GM10248 (cell line): ENCODE measurements around the gene ATP10A.

Experiments
- CTCF ChIA-PET: fragments of 300-600 bp; sonication (Branson Sonifier 250); formaldehyde crosslinking; extraction: SDS; loops from one replicate; lab custom pipeline; 2021; ENCODE audit warnings: antibody characterized with exemption; lab: Yijun Ruan, JAX
- POLR2A ChIA-PET: fragments of 350-650 bp; sonication (Branson Sonifier 250); formaldehyde crosslinking; extraction: SDS; loops from one replicate; lab custom pipeline; 2020; ENCODE audit warnings: antibody characterized with exemption; lab: Yijun Ruan, JAX
- DNase-seq: peaks from one replicate; pipeline ENCODE4 v3.0.0; 2012; ENCODE audit errors: extremely low spot score
- CTCF ChIP-seq: IDR thresholded peaks from 2 replicates; pipeline ENCODE4 v1.5.1; 2012; ENCODE audit warnings: mild to moderate bottlenecking, low read depth; ENCODE audit errors: extremely low read depth, missing control alignments, control extremely low read depth

The ATP10A gene

GRCh38 chr15:25870938-25871337 lies 7.8 kb upstream of the ATP10A start:
- TF ChIP-seq CTCF: no peak
- ChIA-PET POLR2A (no interaction called here), CTCF (no interaction called here)
- DNase-seq: no peak

- CTCF ChIA-PET: interaction anchor here (1.4 kb wide), 1 partner anchor 15 kb away, joined by 3 read pairs; no protein-coding TSS in a partner anchor
- POLR2A ChIA-PET: no interaction called here
- DNase-seq: no peak
- no peak for TF ChIP-seq CTCF
These were observed 6.6 kb upstream of the ATP10A start for GRCh38 chr15:25869701-25870100.

- no peak for DNase-seq
- ChIA-PET CTCF (interaction anchor here (2.2 kb wide), 1 partner anchor 12 kb away, joined by 6 read pairs; no protein-coding TSS in a partner anchor), POLR2A (no interaction called here)
- no peak for TF ChIP-seq CTCF
These were observed 3.7 kb upstream of the ATP10A start for GRCh38 chr15:25866874-25867273.

- CTCF ChIA-PET: interaction anchor here (2.2 kb wide), 1 partner anchor 13 kb away, joined by 6 read pairs; no protein-coding TSS in a partner anchor
- TF ChIP-seq CTCF: no peak
- DNase-seq: no peak
- POLR2A ChIA-PET: no interaction called here
These were observed 3.1 kb upstream of the ATP10A start for GRCh38 chr15:25866251-25866650.

- ChIA-PET CTCF (interaction anchor here (2.2 kb wide), 1 partner anchor 14 kb away, joined by 6 read pairs; no protein-coding TSS in a partner anchor), POLR2A (no interaction called here)
- DNase-seq: no peak
- no peak for TF ChIP-seq CTCF
These were observed 1.8 kb upstream of the ATP10A start for GRCh38 chr15:25864966-25865365.

- no peak for TF ChIP-seq CTCF
- ChIA-PET POLR2A (no interaction called here), CTCF (no interaction called here)
- DNase-seq: no peak
These were observed 947 bp upstream of the ATP10A start for GRCh38 chr15:25863968-25864580.
